DOHH2 (cell line): ENCODE measurements around the gene SECISBP2.

Source experiments
- H3F3A ChIP-seq: fragments of 200-600 bp; sonication (generic), shearing (Covaris generic); 2 replicates; pipeline ENCODE4 v1.6.0; 2016; ENCODE audit warnings: antibody characterized with exemption, mild to moderate bottlenecking; ENCODE audit not compliant: control insufficient read depth, insufficient read depth
- H3K27ac ChIP-seq: fragments of 200-600 bp; sonication (generic); 2 replicates; pipeline ENCODE4 v1.5.1; 2014; ENCODE audit warnings: low read depth, mild to moderate bottlenecking, low read length, moderate library complexity
- H3K27me3 ChIP-seq: fragments of 200-600 bp; sonication (generic); 2 replicates; pipeline ENCODE4 v1.6.1; 2014; ENCODE audit warnings: mild to moderate bottlenecking, low read length, mixed read lengths; ENCODE audit not compliant: control insufficient read depth
- H3K36me3 ChIP-seq: fragments of 200-600 bp; sonication (generic); 2 replicates; pipeline ENCODE4 v1.6.1; 2014; ENCODE audit warnings: mild to moderate bottlenecking, low read length, moderate library complexity, mixed read lengths; ENCODE audit not compliant: control insufficient read depth
- H3K4me1 ChIP-seq: fragments of 200-600 bp; sonication (generic); 2 replicates; pipeline ENCODE4 v1.6.1; 2014; ENCODE audit warnings: mild to moderate bottlenecking, low read length, mixed read lengths; ENCODE audit not compliant: control insufficient read depth
- H3K4me2 ChIP-seq: fragments of 200-600 bp; sonication (generic); 2 replicates; pipeline ENCODE4 v1.6.0; 2014; ENCODE audit warnings: mild to moderate bottlenecking, low read length, moderate library complexity
- H3K4me3 ChIP-seq: fragments of 200-600 bp; sonication (generic); 2 replicates; pipeline ENCODE4 v1.5.1; 2014; ENCODE audit warnings: mild to moderate bottlenecking, low read length, mixed read lengths
- H3K79me2 ChIP-seq: fragments of 200-600 bp; sonication (generic); 2 replicates; pipeline ENCODE4 v1.6.1; 2014; ENCODE audit warnings: mild to moderate bottlenecking, low read length, mixed read lengths; ENCODE audit not compliant: control insufficient read depth
- H3K9me2 ChIP-seq: fragments of 200-600 bp; sonication (generic); replicated peaks from 2 replicates; pipeline ENCODE4 v1.6.1; 2014; ENCODE audit warnings: mild to moderate bottlenecking, low read length, mixed read lengths; ENCODE audit not compliant: control insufficient read depth
- H3K9me3 ChIP-seq: fragments of 200-600 bp; sonication (generic); 2 replicates; pipeline ENCODE4 v1.6.1; 2014; ENCODE audit warnings: antibody characterized with exemption, low read length, mixed read lengths; ENCODE audit not compliant: control insufficient read depth, insufficient read depth
- H4K20me1 ChIP-seq: fragments of 200-600 bp; sonication (generic); 2 replicates; pipeline ENCODE4 v1.6.0; 2014; ENCODE audit warnings: low read depth, mild to moderate bottlenecking, antibody characterized with exemption, low read length, moderate library complexity; ENCODE audit not compliant: control insufficient read depth, insufficient read depth
- EZH2phosphoT487 ChIP-seq: fragments of 200-600 bp; sonication (generic); IDR thresholded peaks from 2 replicates; pipeline ENCODE4 v1.6.1; 2017; ENCODE audit warnings: borderline replicate concordance, mild to moderate bottlenecking, antibody characterized with exemption, low read length, moderate library complexity, mixed read lengths
- TF ChIP-seq, protein P1 (sequence below): fragments of 200-600 bp; sonication (generic); IDR thresholded peaks from one replicate; pipeline ENCODE4 v1.5.1; 2014; ENCODE audit warnings: antibody characterized with exemption, mild to moderate bottlenecking, low read depth, low read length; ENCODE audit not compliant: poor library complexity, severe bottlenecking

The SECISBP2 gene

DNA sequence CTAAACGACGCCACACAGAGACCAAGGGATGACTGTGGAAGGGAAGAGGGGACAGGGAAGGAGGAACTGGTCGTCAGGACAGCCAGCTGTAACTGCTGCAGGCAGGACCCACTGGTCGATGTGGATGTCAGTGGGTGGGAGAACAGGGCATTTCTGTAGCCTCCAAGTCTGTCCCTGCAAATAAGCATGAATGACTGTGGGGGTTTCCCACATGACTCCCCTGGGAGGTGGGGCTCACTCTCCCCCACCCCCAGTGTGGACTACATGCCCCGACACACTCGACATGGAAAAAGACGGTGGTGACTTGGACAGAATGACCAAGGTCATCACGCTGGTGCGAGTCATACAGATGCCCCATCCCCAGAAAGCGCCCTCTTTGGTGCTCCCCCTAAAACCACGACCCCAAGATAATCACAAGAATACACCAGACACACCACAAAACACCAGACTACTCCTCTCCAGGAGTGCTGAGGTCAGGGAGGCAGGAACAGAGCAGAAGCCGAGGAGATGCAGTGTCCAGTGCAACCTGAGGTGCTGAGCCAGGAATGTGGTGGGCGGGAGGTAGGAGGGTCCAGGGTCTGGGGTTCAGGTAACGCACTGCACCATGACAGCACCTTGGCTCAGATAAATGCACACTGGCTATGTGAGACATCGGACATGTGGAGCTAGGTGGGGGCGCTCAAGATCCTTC lies 64.9 kb downstream of the SECISBP2 start:
- Histone ChIP-seq H3K9me3 (no peaks in the 10 kb centered on the region), H3K4me3 (no peak overlapping the region), H3K27me3 (no peaks in the 10 kb centered on the region), H3K9me2 (no peaks in the 10 kb centered on the region), H3K36me3 (no peaks in the 10 kb centered on the region; the same call in 1 of the 2 replicates), H4K20me1 (no peaks in the 10 kb centered on the region), H3K27ac (no peak overlapping the region), H3K79me2 (no peaks in the 10 kb centered on the region), H3K4me1 (no peaks in the 10 kb centered on the region), H3K4me2 (no peak overlapping the region), H3F3A (no peaks in the 10 kb centered on the region)
- TF ChIP-seq, protein P1, sequence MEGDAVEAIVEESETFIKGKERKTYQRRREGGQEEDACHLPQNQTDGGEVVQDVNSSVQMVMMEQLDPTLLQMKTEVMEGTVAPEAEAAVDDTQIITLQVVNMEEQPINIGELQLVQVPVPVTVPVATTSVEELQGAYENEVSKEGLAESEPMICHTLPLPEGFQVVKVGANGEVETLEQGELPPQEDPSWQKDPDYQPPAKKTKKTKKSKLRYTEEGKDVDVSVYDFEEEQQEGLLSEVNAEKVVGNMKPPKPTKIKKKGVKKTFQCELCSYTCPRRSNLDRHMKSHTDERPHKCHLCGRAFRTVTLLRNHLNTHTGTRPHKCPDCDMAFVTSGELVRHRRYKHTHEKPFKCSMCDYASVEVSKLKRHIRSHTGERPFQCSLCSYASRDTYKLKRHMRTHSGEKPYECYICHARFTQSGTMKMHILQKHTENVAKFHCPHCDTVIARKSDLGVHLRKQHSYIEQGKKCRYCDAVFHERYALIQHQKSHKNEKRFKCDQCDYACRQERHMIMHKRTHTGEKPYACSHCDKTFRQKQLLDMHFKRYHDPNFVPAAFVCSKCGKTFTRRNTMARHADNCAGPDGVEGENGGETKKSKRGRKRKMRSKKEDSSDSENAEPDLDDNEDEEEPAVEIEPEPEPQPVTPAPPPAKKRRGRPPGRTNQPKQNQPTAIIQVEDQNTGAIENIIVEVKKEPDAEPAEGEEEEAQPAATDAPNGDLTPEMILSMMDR, result no peak
- TF ChIP-seq EZH2phosphoT487, result no peak

DNA sequence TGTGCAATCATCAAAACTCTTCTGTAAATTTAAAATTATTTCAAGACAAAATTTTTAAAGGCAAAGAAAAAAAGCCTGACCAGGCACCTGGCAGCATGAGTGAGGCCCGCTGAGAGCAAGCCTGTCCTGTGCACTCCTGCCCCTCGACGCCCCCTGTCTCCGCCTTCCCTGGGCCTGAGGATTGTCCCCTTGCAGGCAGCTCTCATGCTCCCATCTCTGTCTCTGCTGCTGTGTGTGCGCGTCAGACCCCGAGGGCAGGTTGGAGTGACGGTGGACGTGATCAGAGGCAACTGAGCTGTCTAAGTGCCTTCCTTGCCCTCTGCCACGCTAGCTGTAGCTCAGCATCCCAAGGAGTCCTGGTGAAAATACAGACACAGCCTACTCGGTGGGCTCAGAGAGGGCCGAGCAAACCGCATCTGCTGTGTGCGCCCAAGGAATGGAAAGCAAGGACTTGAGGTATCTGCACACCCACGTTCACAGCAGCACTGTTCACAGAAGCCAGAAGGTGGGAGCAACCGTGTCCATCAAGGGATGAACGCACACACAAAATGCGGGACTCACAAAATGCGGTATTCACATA lies 65.5 kb downstream of the SECISBP2 start:
- no peaks in the 10 kb centered on the region; the same call in 1 of the 2 replicates for H3K36me3 ChIP-seq

DNA sequence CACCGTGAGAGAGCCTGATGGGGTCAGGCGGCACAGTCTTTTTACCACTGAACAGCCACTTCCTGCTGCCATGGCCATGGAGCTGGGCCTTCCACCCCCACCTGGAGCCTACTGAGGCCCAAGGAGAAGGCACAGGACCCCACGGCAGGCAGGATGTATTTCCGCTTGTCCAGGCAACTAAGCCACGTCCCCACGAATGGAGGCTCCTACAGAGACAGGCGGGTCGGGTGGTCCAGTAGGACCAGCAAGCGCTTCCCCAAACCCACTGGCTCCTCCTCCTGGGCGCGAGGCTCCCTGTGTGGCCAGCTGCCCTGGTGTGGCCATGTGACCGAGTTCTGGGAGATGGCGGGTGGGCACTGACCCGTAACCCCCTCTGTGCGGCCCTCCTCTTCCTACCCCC lies 66.5 kb downstream of the SECISBP2 start:
- Histone ChIP-seq H3K9me2 (no peaks in the 10 kb centered on the region), H3F3A (no peaks in the 10 kb centered on the region), H3K27ac (no peak overlapping the region), H3K9me3 (no peaks in the 10 kb centered on the region), H3K36me3 (no peaks in the 10 kb centered on the region; the same call in 1 of the 2 replicates), H3K4me1 (no peaks in the 10 kb centered on the region), H4K20me1 (no peaks in the 10 kb centered on the region), H3K27me3 (no peaks in the 10 kb centered on the region), H3K4me3 (no peak overlapping the region), H3K79me2 (no peaks in the 10 kb centered on the region), H3K4me2 (no peak overlapping the region)
- TF ChIP-seq, protein P1, result no peak

More for the DNA sequence above, 65.5 kb downstream of the SECISBP2 start:
- Histone ChIP-seq H3K4me1 (no peaks in the 10 kb centered on the region), H3K4me3 (no peak overlapping the region), H3K4me2 (no peak overlapping the region), H3K9me2 (no peaks in the 10 kb centered on the region), H3F3A (no peaks in the 10 kb centered on the region), H4K20me1 (no peaks in the 10 kb centered on the region), H3K27ac (no peak overlapping the region), H3K79me2 (no peaks in the 10 kb centered on the region), H3K27me3 (no peaks in the 10 kb centered on the region), H3K9me3 (no peaks in the 10 kb centered on the region)
- TF ChIP-seq, protein P1, result no peak
- no peak for TF ChIP-seq EZH2phosphoT487
